IPS-NIHi7 (cell line): ENCODE results near the gene RNASE1.

ENCODE experiments used
- DNase-seq: peaks from one replicate; pipeline ENCODE4 v3.0.0; 2012; ENCODE audit warnings: mixed read lengths; ENCODE audit errors: extremely low spot score

The RNASE1 gene

GRCh38 chr14:20807304-20808161 is 4.9 kb upstream of the RNASE1 start:
- no peak for DNase-seq

DNA sequence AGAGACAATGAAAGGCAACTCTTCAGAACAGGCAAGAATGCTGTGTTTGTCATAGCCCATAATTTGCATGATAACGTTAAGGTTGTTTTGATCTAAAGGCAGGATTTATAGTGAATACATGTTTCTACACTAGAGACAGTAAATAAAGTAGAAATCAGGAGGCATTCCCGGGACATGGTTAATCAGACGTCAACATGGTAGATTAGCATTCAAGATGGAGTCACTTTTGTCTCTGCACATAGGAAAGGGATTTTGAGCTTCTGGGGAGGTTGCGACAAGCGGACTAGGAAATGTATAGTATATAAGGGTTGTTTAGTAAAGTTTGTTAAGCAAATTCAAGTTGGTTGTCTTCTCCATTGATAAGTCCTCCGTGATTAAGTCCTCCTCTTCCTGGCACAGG is 2.8 kb upstream of the RNASE1 start:
- no peak for DNase-seq

- peak; percentile 20 for DNase-seq
Observed at GRCh38 chr14:20803223-20803622, 579 bp upstream of the RNASE1 start.

DNA sequence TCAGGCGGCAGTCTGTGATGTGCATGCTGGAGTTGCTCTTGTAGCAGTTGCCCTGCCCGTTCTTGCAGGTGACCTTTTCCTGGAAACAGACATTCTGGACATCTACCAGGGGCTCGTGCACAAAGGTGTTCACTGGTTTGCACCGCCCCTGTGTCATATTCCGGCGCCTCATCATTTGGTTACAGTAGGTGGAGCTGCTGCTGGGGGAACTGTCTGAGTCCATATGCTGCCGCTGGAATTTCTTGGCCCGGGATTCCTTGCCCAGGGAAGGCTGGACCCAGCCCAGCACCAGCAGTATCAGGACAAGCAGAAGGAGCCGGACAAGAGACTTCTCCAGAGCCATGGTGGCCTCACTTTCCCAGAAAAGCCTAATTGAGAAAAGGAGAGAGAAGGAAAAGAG is 918 bp downstream of the RNASE1 start:
- no peak for DNase-seq

DNA sequence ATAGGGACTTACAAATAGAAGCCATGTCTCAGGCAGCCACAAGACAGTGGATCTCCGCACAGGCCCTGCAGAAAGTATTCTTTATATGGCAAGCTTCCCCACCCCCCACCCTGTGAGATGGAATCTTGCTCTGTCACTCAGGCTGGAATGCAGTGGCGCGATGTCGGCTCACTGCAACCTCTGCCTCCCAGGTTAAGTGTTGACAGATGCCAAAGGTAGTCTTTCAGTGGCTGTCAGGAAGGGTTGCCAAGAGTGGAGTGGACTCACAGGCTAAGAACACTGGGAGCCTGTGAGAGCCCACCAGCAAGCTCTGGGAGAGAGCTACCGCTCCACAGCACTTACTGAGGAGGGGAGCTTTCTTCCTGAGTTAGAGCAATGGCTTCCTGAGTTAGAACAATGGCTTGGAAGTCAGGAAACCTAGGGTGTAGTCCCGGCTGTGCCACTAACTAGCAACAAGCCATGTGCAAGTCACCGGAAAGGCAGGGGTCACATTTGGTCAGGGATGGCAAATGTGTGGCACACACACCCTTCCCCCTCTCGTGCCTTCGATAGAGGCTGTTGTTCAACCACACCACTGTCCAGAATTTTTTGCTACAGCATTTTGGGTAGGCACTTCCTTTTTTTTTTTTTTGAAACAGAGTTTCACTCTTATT is 2.6 kb downstream of the RNASE1 start:
- peak; percentile 17 for DNase-seq

DNA sequence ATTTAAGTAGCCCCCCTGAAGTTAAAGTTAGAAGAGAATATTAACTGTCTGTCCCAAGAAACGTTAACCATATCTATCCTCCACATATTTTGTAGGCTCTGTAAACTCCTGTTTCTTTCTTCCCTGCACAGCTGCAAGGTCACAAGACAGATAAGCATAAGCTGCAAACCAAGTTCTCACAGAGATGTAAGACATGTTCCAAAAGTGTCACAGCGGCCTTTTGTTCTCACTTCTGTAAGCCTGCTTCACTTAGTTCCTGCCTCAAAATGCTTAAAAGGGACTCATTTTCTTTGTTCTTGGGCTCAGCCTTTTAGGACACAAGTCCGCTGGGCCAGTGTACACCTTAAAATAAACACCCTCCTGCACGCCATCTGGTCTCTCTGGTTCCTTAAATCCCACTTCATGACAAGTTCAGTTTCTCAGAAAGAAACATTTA is 3.2 kb downstream of the RNASE1 start:
- DNase-seq = no peak

DNA sequence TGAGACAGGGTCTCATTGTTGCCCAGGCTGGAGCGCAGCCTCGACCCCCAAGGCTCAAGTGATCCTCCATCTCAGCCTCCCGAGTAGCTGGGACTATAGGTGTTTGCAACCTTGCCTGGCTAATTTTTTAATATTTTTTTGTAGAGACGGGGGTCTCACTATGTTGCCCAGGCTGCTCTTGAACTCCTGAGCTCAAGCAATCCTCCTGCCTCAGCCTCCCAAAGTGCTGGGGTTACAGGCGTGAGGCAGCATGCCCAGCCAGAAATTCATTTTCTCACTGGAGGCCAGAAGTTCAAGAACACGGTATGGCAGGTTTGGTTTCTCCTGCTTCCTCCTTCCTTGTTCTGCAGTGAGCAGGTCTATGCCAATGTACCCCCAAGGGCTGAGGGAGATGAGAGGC is 3.7 kb downstream of the RNASE1 start:
- no peak for DNase-seq

DNA sequence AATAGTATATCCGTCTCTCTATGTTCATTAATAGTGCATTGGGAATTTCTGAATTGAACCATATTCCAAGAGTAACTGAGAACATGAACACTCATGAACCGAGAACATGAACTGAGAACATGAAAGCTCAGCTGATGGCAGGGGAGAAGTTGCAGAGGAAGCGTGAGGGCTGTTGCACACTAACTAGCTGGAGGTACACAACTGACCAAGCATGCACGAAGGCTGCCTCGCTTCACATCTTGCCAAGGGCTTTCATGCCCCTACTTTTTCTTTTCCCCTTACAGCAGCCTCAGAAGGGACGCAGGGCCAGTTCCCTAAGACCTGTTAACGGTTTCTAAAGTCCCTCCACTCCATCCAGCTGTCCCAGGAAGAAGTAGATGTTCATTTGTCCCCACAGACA is 4.3 kb downstream of the RNASE1 start:
- no peak for DNase-seq

DNA sequence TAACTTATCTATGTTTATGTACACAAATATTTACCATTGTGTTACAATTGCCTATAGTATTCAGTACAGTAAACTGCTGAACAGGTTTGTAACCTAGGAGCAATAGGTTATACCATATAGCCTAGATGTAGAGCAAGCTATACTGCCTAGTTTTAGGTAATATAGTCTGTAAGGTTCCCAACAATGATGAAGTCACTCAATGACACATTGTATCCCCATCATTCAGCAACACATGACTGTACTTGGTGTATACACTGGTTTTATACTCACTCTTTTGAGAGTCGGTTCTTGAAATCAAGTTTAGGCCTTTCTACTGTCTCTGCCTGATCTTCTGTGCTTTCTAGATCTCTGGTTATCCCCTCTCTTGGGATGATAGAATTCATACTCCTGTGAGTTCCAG is 5.5 kb downstream of the RNASE1 start:
- no peak for DNase-seq

DNA sequence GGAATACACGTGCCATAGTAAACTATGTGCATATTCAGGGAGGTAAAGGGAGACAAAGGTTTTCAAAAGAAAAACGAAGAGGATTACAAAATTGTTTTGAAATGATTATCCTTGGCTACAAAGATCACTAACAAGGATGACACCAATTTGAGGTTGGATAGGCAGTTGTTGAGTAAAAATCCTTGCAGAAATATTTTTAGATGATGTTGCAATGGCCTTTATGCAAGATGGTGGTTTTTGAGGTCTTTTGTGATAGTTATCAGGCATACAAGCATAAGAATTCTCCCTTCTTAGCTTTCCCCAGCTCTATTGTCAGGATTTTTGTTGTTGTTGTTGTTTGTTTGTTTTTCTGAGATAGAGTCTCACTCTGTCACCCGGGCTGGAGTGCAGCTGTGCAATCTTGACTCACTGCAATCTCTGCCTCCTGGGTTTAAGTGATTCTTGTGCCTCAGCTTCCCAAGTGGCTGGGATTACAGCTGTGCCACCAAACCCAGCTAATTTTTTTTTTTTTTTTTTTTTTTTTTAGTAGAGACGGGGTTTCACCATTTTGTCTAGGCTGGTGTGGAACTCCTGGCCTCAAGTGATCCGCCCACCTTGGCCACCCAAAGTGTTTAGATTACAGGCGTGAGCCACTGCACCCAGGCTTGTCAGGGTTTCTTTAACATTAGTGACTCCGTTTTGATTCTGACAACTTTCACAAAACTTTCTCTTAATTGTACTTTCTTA is 7.8 kb downstream of the RNASE1 start:
- no peak for DNase-seq

GRCh38 chr14:20792556-20792955 is 10.1 kb downstream of the RNASE1 start:
- DNase-seq = no peak

DNA sequence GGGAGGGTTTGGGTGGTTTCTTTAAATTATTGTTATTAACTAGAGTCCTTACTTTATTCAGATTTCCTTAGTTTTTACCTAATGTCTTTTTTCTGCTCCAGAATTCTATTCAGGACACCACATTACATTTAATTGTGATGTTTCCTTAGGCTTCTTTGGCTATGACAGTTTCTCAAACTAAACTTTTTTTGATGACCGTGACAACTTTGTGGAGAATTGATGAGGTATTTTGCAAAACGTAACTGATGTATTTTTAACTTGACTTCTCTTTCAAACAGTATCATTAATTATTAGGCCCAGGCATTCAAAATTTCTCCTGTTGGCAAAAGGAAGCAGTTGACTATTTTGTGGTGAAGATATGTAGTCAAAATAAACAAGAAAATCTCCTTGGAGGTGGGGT is 11.0 kb downstream of the RNASE1 start:
- no peak for DNase-seq

GRCh38 chr14:20791187-20791586 is 11.5 kb downstream of the RNASE1 start:
- DNase-seq = no peak

- no peak for DNase-seq
Observed at GRCh38 chr14:20790464-20791116, 12.1 kb downstream of the RNASE1 start.

GRCh38 chr14:20789230-20789813 is 13.3 kb downstream of the RNASE1 start:
- no peak for DNase-seq

DNA sequence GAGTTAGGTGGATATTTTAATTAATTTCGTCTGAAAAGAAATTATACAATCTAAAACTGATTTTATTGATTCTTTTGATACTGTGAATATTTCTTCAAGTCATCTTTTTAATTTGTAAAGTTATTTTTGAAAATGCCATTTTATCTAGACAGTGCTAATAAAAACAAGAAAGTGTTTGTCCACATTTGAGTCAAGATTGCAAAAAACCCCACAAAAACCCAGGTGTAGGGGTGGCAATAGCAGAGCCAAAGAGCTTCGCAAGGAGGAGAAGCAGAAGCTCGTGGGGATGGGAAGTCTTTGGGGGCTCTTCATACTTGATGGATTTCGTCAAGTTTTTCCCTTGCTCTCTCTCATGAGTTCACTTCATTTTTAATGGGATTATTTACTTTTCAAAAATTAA is 15.6 kb downstream of the RNASE1 start:
- no peak for DNase-seq

DNA sequence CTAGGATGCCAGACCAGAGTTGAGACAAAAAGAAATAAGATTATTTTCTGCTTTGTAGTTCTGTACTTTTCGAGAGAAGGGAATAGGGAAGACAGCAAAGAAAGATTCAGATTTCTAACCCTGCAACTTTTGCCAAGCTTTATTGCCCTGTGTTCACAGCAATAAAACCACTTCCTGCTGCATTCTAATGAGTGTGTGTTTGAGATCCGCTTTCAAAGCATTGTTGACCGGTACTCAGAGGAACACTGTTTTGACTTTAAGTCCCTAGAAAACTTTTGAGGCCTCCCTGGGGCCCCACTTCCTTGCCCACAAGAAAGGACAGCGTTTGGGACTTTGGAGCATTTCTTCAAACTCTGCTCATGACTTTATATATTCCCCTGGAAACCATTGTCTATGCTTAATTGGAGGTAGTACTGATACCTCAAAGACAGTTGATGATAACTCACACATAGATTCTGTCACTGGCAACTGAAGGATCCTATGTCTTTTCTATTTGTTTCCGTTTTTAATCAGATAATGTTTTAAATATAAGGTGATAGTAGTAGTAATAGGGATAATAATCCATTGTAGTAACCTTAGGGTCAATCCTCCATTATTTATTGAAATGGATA is 20.3 kb downstream of the RNASE1 start:
- no peak for DNase-seq

GRCh38 chr14:20781803-20782202 is 20.8 kb downstream of the RNASE1 start:
- DNase-seq = no peak

GRCh38 chr14:20775901-20776300 is 26.7 kb downstream of the RNASE1 start:
- no peak for DNase-seq

DNA sequence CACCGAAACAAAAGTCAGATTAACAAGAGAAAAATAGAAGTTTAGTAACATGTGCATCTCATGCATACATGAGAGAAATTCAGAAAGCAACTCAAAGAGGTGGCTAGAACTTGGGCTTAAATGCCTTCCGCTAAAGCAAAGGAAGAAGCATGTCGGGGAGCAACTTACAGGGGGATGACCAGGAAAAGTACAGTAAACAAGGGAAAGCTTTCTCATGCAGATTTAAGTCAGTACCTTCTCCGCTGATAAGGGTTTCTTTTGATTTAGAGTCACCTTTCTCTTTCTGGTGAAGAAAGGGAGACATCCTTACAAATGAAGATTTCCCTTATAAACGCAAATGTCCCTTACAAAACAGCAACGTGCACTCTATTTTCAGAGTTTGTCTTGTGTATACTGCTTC is 27.6 kb downstream of the RNASE1 start:
- DNase-seq = peak; percentile 33

DNA sequence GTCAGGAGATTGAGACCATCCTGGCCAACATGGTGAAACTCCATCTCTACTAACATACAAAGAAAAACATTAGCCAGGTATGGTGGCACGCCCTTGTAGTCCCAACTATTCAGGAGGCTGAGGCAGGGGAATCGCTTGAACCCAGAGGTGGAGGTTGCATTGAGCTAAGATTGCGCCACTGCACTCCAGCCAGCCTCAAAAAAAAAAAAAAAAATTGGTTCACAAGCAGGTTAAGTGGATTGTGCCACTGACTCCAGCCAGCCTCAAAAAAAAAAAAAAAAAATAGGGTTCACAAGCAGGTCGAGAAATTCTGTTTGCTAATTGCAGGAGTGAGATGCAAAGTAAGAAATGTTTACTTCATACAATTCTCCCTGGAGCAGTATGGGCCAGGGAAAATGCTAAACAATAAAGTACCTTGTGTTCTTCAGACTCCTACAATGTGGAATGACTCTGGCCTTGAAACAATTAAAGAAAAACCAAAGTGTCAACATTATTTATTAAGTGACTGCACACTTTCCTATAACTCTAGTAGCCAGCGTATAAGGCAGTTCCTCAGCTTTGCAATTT is 28.3 kb downstream of the RNASE1 start:
- DNase-seq = no peak
